ENCODE results near the gene ZBTB7C.

Gene ZBTB7C

GRCh38 chr18:48263914-48264902, 145.0 kb downstream of the ZBTB7C start:
- Histone ChIP-seq H3K36me3 (no peaks in the 10 kb centered on the region), H3K27ac (no peak overlapping the region), H3K9me3 (no peaks in the 10 kb centered on the region), H3K4me3 (ENCODE audit: low read depth in 1 of 2, low read length in 1 of 2) (no peak overlapping the region), H3K4me1 (ENCODE audit: control insufficient read depth in 1 of 2, insufficient read depth in 1 of 2, low read depth in 1 of 2, low read length in 1 of 2) (no peaks in the 10 kb centered on the region), H3K27me3 (peaks cover 13% of the 10 kb centered on the region)
- no peak for TF ChIP-seq CTCF (IDR thresholded peaks at IDR 0.05)

GRCh38 chr18:48263192-48263853, 145.9 kb downstream of the ZBTB7C start:
- no peak for TF ChIP-seq CTCF (IDR thresholded peaks at IDR 0.05)
- H3K36me3 ChIP-seq, result no peaks in the 10 kb centered on the region
- no peaks in the 10 kb centered on the region for H3K9me3 ChIP-seq
- no peaks in the 10 kb centered on the region for H3K4me1 ChIP-seq (ENCODE audit: control insufficient read depth in 1 of 2, insufficient read depth in 1 of 2, low read depth in 1 of 2, low read length in 1 of 2)
- no peak overlapping the region for H3K4me3 ChIP-seq (ENCODE audit: low read depth in 1 of 2, low read length in 1 of 2)
- peaks cover 21% of the 10 kb centered on the region for H3K27me3 ChIP-seq
- no peak overlapping the region for H3K27ac ChIP-seq

GRCh38 chr18:48260237-48260636, 148.9 kb downstream of the ZBTB7C start:
- H3K27ac ChIP-seq, result no peak overlapping the region
- no peak overlapping the region for H3K4me3 ChIP-seq (ENCODE audit: low read depth in 1 of 2, low read length in 1 of 2)
- TF ChIP-seq CTCF (IDR thresholded peaks at IDR 0.05), result no peak
- H3K4me1 ChIP-seq (ENCODE audit: control insufficient read depth in 1 of 2, insufficient read depth in 1 of 2, low read depth in 1 of 2, low read length in 1 of 2), result no peaks in the 10 kb centered on the region
- H3K27me3 ChIP-seq, result peaks cover 22% of the 10 kb centered on the region
- no peaks in the 10 kb centered on the region for H3K9me3 ChIP-seq
- H3K36me3 ChIP-seq, result no peaks in the 10 kb centered on the region

- no peak overlapping the region for H3K4me3 ChIP-seq (ENCODE audit: low read depth in 1 of 2, low read length in 1 of 2)
- no peak for TF ChIP-seq CTCF (IDR thresholded peaks at IDR 0.05)
- H3K9me3 ChIP-seq, result no peaks in the 10 kb centered on the region
Observed at GRCh38 chr18:48256848-48257247, 152.3 kb downstream of the ZBTB7C start.

GRCh38 chr18:48254077-48254602, 155.0 kb downstream of the ZBTB7C start:
- Histone ChIP-seq H3K4me3 (ENCODE audit: low read depth in 1 of 2, low read length in 1 of 2) (no peak overlapping the region), H3K36me3 (no peaks in the 10 kb centered on the region), H3K9me3 (no peaks in the 10 kb centered on the region), H3K4me1 (ENCODE audit: control insufficient read depth in 1 of 2, insufficient read depth in 1 of 2, low read depth in 1 of 2, low read length in 1 of 2) (no peaks in the 10 kb centered on the region), H3K27ac (no peak overlapping the region), H3K27me3 (peaks cover 31% of the 10 kb centered on the region)
- no peak for TF ChIP-seq CTCF (IDR thresholded peaks at IDR 0.05)

More at GRCh38 chr18:48256848-48257247, 152.3 kb downstream of the ZBTB7C start:
- H3K4me1 ChIP-seq (ENCODE audit: control insufficient read depth in 1 of 2, insufficient read depth in 1 of 2, low read depth in 1 of 2, low read length in 1 of 2), result no peaks in the 10 kb centered on the region
- H3K27me3 ChIP-seq, result peaks cover 15% of the 10 kb centered on the region
- H3K36me3 ChIP-seq, result no peaks in the 10 kb centered on the region
- H3K27ac ChIP-seq, result no peak overlapping the region

All from neutrophil (primary cell).